Muscle of back (tissue), 11 donors: ENCODE measurements around the gene MAGT1. TPM values are rescaled to one million over a fixed set of nuclear protein-coding genes. Genes with fewer than 3 reads are reported as not detected.
A peak's percentile ranks its signal among the peaks of the same experiment; 100 is the strongest.
"Not testable (repeated sequence)": the region's sequence is repeated elsewhere in the genome, so short reads cannot be mapped to it uniquely, and the experiment has no call there.

ENCODE experiments used
- DNase-seq, 3 donors: peaks; one replicate each; pipeline versions ENCODE4 v3.0.0 to v3.0.0-alpha.2; 2013
- polyA plus RNA-seq, 10 donors: library from polyadenylated mRNA; unstranded; fragments of 120-200 nt; gene quantifications; one replicate each; pipeline ENCODE4 v1.2.1, GENCODE V29; 2013; ENCODE audit not compliant: insufficient read length in 10 of 10

The MAGT1 gene
- polyA plus RNA-seq, 10 donors = 37.2 to 49.6 (median 45.0) TPM

DNA sequence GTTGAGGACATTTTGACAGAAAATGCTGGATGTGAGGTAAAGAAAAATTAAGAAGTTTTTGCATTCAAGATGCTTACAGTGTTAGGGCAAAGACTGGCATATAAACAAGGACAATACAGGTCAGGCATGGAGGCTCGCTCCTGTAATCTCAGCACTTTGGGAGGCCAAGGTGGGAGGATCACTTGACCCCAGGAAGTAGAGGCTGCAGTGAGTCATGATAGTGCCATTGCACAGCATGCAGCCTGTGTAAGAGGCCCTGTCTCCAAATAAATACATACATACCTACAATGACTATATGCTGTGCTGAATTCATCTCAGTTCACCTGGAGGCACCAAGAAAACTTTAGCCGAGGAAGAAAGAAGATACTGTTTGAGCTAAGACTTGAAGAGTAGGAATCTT, 2.3 kb downstream of the MAGT1 start:
- DNase-seq = no peak

DNA sequence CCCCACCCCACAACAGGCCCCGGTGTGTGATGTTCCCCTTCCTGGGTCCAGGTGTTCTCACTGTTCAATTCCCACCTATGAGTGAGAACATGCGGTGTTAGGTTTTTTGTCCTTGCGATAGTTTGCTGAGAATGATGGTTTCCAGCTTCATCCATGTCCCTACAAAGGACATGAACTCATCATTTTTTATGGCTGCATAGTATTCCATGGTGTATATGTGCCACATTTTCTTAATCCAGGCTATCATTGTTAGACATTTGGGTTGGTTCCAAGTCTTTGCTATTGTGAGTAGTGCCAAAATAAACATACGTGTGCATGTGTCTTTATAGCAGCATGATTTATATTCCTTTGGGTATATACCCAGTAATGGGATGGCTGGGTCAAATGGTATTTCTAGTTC, 13.8 kb downstream of the MAGT1 start:
- not testable (repeated sequence) for DNase-seq

DNA sequence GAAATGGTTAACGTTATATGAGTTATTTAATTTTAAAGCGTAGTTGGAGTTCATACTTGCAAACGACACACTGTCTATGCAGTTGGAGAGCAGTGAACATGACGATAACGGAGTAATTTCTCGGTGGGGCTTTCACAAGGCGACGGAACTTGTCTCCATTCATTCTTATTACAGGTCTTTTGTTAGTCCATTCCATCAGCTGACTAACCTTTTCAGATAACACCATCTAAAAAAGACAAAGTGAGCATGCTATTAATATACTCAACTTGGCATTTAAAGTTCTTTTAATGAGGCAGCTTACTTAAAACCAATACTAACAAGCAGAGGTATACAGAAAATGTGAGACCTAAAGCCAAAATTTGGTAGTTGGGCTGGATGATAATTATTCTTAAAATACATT, 19.9 kb downstream of the MAGT1 start:
- no peak for DNase-seq

DNA sequence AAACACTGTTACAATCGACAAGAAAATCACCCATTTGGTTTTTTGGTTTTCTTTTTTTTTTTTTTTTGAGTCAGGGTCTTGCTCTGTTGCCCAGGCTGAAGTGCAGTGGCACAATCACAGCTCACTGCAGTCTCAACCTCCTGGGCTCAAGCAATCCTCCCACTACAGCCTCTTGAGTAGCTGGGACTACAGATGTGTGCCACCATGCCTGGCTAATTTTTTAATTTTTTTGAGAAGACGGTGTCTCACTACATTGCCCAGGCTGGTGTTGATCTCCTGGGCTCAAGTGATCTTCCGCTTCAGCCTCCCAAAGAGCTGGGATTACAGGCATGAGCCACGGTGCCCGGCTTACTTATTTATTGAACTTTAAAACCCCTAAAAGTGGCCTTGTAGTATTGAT, 63.7 kb downstream of the MAGT1 start:
- not testable (repeated sequence) for DNase-seq

DNA sequence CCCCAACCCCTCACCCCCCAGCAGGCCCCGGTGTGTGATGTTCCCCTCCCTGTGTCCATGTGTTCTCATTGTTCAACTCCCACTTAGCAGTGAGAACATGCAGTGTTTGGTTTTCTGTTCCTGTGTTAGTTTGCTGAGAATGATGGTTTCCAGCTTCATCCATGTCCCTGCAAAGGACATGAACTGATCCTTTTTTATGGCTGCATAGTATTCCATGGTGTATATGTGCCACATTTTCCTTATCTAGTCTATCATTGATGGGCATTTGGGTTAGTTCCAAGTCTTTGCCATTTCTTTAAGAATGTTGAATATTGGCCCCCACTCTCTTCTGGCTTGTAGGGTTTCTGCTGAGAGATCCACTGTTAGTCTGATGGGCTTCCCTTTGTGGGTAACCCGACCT, 73.2 kb downstream of the MAGT1 start:
- not testable (repeated sequence) for DNase-seq

- peak in 2 of 3 donors; percentile 19 to 32 for DNase-seq
Measured at GRCh38 chrX:77820091-77820727, 75.0 kb downstream of the MAGT1 start.

GRCh38 chrX:77814210-77814609, 81.0 kb downstream of the MAGT1 start:
- DNase-seq = no peak

DNA sequence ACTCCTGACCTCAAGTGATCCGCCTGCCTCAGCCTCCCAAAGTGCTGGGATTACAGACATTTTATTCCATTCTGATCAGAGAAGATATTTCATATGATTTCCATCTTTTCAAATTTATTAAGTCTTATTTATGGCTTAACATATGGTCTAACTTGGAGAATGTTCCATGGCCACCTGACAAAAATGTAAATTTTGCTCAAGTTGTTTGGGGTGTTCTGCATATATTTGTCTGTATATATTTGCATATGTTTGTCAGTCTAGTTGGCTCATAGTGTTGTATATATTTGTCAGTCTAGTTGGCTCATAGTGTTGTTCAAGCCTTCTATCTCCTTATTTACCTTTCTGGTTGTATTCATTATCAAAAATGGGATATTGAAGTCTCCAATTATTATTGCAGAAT, 93.0 kb downstream of the MAGT1 start:
- no peak for DNase-seq

GRCh38 chrX:77795124-77795523, 100.1 kb downstream of the MAGT1 start:
- no peak for DNase-seq

DNA sequence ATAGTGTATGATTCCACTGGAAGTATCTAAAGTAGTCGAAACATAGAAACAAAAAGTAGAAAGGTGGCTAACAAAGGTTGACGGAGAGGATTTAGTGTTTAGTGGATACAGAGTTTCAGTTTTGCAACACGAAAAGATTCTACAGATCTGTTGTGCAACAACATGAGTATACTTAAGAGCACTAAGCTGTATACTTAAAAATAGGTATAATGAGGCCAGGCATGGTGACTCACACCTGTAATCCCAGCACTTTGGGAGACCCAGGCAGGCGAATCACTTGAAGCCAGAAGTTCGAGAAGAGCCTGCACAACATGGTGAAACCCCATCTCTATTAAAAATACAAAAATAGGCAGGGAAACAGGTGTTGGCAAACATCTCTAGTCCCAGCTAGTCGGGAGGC, 101.3 kb downstream of the MAGT1 start:
- DNase-seq = no peak

DNA sequence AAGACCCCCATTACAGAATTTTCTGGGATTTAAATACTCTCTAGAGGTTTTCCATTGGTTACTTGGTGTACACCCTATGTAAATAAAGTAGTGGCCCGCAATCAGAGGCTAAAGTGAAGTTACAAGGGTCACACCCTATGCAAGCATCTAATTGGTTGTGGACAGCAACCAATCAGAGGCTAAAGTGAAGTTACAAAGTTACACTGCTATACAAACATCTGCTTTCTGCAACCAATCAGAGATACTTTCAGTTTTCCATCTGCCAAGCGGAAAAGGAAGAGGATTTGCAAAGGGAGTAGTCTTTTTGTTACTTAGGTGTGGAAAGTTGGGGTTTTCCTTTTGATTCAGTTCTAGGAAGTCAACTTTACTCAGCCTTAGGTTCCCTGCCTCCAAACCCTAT, 107.2 kb downstream of the MAGT1 start:
- DNase-seq = peak in 1 of 3 donors; percentile 7

- DNase-seq = no peak
Measured at GRCh38 chrX:77786365-77786680, 108.9 kb downstream of the MAGT1 start.

DNA sequence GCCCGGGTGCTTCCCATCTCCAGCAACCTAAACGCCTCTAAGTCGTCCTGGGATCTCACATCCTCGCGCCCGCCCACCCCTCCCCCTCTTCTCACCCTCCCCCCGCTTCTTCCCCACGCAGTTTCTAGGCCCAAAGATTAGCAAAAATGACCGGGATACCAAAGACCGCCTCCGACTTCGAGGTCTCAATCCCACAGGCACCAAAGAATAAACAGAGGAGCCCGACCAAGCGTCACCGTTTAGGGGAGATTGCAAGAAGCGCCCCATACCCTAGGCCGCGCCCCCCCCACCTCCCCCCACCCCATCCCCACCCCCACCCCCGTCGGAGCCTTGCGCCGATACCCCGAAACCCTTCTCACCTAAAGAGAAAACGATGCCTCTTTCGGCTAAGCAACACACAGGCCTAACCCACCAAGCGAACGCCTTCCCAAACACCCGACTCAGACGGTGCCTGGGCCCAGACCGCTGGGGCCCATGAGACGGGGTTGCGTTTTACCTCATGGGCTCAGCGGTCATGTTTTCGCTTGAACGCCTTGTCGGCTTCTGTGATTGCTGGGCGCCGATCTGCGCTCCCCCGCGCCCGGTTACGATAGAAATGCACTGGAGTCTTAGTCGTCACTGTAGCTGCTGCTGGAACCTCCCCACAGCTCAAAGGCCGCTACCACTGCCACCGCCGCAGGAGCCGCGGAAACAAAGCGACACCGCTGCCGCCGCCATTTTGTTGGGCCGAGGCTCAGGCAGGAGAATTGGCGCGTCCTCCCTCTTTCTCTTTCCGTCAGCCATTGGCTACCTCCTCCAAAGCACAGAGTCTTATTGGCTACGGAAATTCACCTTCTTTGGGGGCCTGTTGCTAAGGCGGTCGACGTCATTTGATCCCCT, 109.5 kb downstream of the MAGT1 start, which contains the start of gene ATRX:
Gene ATRX (minus strand): TSS at position 731 of the 879 bp plus-strand sequence. CDS start 215 bp downstream, at position 516.
- peak; percentile 76 to 93 (median 79) for DNase-seq

DNA sequence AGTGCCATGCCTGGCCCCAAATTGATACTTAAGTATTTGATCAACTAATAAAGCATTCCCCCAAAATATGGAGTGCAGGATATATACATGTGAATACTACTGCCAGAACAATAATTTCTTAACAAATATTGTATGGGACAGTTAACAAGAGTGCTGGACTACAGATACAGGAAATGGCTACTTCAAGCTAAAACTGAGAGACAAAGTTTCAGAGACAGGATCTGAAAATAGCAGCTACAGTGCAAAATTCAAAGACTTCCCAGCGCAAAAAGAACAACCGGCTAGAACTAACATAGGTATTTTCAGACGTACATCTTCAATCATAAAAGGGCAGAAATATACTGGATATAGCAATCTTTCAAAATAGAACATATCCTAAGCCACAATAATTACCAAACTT, 115.5 kb downstream of the MAGT1 start:
- DNase-seq = no peak

GRCh38 chrX:77776659-77777058, 118.6 kb downstream of the MAGT1 start:
- DNase-seq = no peak

Other genes starting within 250 kb of the MAGT1 start
- gene ATRX, start 109.2 kb downstream of the MAGT1 start, polyA plus RNA-seq = 10 to 100 TPM; 43.1 to 68.3 (median 54.7) TPM
- gene COX7B, start 4.0 kb upstream of the MAGT1 start, polyA plus RNA-seq = 100 to 1,000 TPM; 231 to 299 (median 268) TPM
- 1 to 10 TPM; 7.5 to 10.0 (median 8.7) TPM for gene ATP7A, start 15.3 kb upstream of the MAGT1 start, polyA plus RNA-seq
- gene PGAM4, start 74.2 kb upstream of the MAGT1 start, polyA plus RNA-seq = under 1 TPM in 1 of 10 donors, not detected in 9; 0.41 TPM
- gene PGK1, start 208.8 kb upstream of the MAGT1 start, polyA plus RNA-seq = 100 to 1,000 TPM; 212 to 326 (median 281) TPM
- 10 to 100 TPM; 27.1 to 37.0 (median 31.6) TPM for gene TAF9B, start 244.2 kb upstream of the MAGT1 start, polyA plus RNA-seq